ENCODE data around the gene RNF215.
"Not testable (repeated sequence)": the region's sequence is repeated elsewhere in the genome, so short reads cannot be mapped to it uniquely, and the experiment has no call there.

The RNF215 gene

GRCh38 chr22:30411780-30412179, 24.6 kb upstream of the RNF215 start:
- CTCF ChIA-PET, result no interaction called here
- POLR2A ChIA-PET, result interaction anchor here (1.1 to 6.5 kb wide), 3 partner anchors 10 to 15 kb away, joined by 3 to 40 read pairs (median 9); no protein-coding TSS in a partner anchor
- TF ChIP-seq FOXK2 (IDR thresholded peaks at IDR 0.05) (no peak), TARDBP (IDR thresholded peaks at IDR 0.05) (no peak)
- no peak for DNase-seq (ENCODE audit: extremely low spot score)

GRCh38 chr22:30408388-30409102, 21.3 kb upstream of the RNF215 start:
- TF ChIP-seq FOXA1 (IDR thresholded peaks at IDR 0.05), result no peak
- TF ChIP-seq LEF1 (IDR thresholded peaks at IDR 0.05; ENCODE audit: borderline replicate concordance), result no peak
- TF ChIP-seq TARDBP (IDR thresholded peaks at IDR 0.05), result no peak
- TF ChIP-seq PKNOX1 (IDR thresholded peaks at IDR 0.05), result no peak
- TF ChIP-seq L3MBTL2 (conservative IDR thresholded peaks at IDR 0.05), result no peak
- ChIA-PET POLR2A (interaction anchor here (0.6 kb wide), 1 partner anchor 11 kb away, joined by 3 read pairs; no protein-coding TSS in a partner anchor), CTCF (interaction anchor here (0.6 kb wide), 1 partner anchor 16 kb away, joined by 3 read pairs; no protein-coding TSS in a partner anchor)
- no peak for DNase-seq (ENCODE audit: extremely low spot score)

- no peak for DNase-seq (ENCODE audit: extremely low spot score)
- TF ChIP-seq ELF4 (IDR thresholded peaks at IDR 0.05) (no peak), FOXM1 (IDR thresholded peaks at IDR 0.05; ENCODE audit: borderline replicate concordance) (no peak), NFRKB (IDR thresholded peaks at IDR 0.05) (no peak), SP1 (IDR thresholded peaks at IDR 0.05) (no peak), PKNOX1 (IDR thresholded peaks at IDR 0.05) (no peak), SUZ12 (IDR thresholded peaks at IDR 0.05) (no peak), HDGF (IDR thresholded peaks at IDR 0.05; ENCODE audit: borderline replicate concordance) (no peak), CTBP1 (IDR thresholded peaks at IDR 0.05; ENCODE audit: borderline replicate concordance) (no peak), TARDBP (IDR thresholded peaks at IDR 0.05) (no peak), BHLHE40 (IDR thresholded peaks at IDR 0.05; ENCODE audit: borderline replicate concordance) (no peak), FOXK2 (IDR thresholded peaks at IDR 0.05) (no peak), FOXA1 (IDR thresholded peaks at IDR 0.05) (no peak)
- ChIA-PET CTCF (no interaction called here), POLR2A (interaction anchor here (0.8 to 2.1 kb wide), 3 partner anchors 9 to 16 kb away, joined by 3 to 6 read pairs (median 3); partner anchors contain the start of gene SEC14L2)
Observed at GRCh38 chr22:30406400-30406799, 19.2 kb upstream of the RNF215 start.

GRCh38 chr22:30405731-30406130, 18.5 kb upstream of the RNF215 start:
- no peak for TF ChIP-seq BHLHE40 (IDR thresholded peaks at IDR 0.05; ENCODE audit: borderline replicate concordance)
- no peak for TF ChIP-seq ZNF384 (IDR thresholded peaks at IDR 0.05)
- no peak for TF ChIP-seq L3MBTL2 (conservative IDR thresholded peaks at IDR 0.05)
- TF ChIP-seq PKNOX1 (IDR thresholded peaks at IDR 0.05), result no peak
- TF ChIP-seq SP1 (IDR thresholded peaks at IDR 0.05), result no peak
- no peak for TF ChIP-seq ELF4 (IDR thresholded peaks at IDR 0.05)
- no peak for TF ChIP-seq LEF1 (IDR thresholded peaks at IDR 0.05; ENCODE audit: borderline replicate concordance)
- no peak for TF ChIP-seq SUZ12 (IDR thresholded peaks at IDR 0.05)
- no peak for TF ChIP-seq FOXA1 (IDR thresholded peaks at IDR 0.05)
- no peak for TF ChIP-seq FOXK2 (IDR thresholded peaks at IDR 0.05)
- TF ChIP-seq ARNT (IDR thresholded peaks at IDR 0.05), result no peak
- no peak for TF ChIP-seq NFRKB (IDR thresholded peaks at IDR 0.05)
- TF ChIP-seq CTBP1 (IDR thresholded peaks at IDR 0.05; ENCODE audit: borderline replicate concordance), result no peak
- no peak for TF ChIP-seq HDGF (IDR thresholded peaks at IDR 0.05; ENCODE audit: borderline replicate concordance)
- no peak for TF ChIP-seq FOXM1 (IDR thresholded peaks at IDR 0.05; ENCODE audit: borderline replicate concordance)
- ChIA-PET POLR2A (interaction anchor here (0.8 to 2.1 kb wide), 4 partner anchors 8 to 49 kb away, joined by 3 to 6 read pairs (median 3); partner anchors contain the start of genes CCDC157, SEC14L2 and SF3A1), CTCF (interaction anchor here (1.0 kb wide), 1 partner anchor 18 kb away, joined by 3 read pairs; no protein-coding TSS in a partner anchor)
- no peak for DNase-seq (ENCODE audit: extremely low spot score)

GRCh38 chr22:30404307-30404706, 17.1 kb upstream of the RNF215 start:
- POLR2A ChIA-PET, result interaction anchor here (0.6 to 0.7 kb wide), 2 partner anchors 9 to 19 kb away, joined by 3 read pairs; no protein-coding TSS in a partner anchor

GRCh38 chr22:30402766-30403104, 15.5 kb upstream of the RNF215 start:
- ChIA-PET POLR2A (interaction anchor here (1.2 to 2.0 kb wide), 4 partner anchors 15 to 23 kb away, joined by 3 to 15 read pairs (median 4); partner anchors contain the start of genes MTFP1 and RNF215), CTCF (interaction anchor here (0.7 to 1.3 kb wide), 2 partner anchors 14 to 20 kb away, joined by 3 to 4 read pairs; no protein-coding TSS in a partner anchor)
- DNase-seq (ENCODE audit: extremely low spot score), result not testable (repeated sequence)

More at GRCh38 chr22:30404307-30404706, 17.1 kb upstream of the RNF215 start:
- CTCF ChIA-PET, result interaction anchor here (1.2 kb wide), 1 partner anchor 17 kb away, joined by 3 read pairs; no protein-coding TSS in a partner anchor
- TF ChIP-seq PKNOX1 (IDR thresholded peaks at IDR 0.05), result no peak
- TF ChIP-seq L3MBTL2 (conservative IDR thresholded peaks at IDR 0.05), result no peak
- no peak for TF ChIP-seq BHLHE40 (IDR thresholded peaks at IDR 0.05; ENCODE audit: borderline replicate concordance)
- TF ChIP-seq FOXM1 (IDR thresholded peaks at IDR 0.05; ENCODE audit: borderline replicate concordance), result no peak
- no peak for TF ChIP-seq TARDBP (IDR thresholded peaks at IDR 0.05)
- no peak for TF ChIP-seq NFRKB (IDR thresholded peaks at IDR 0.05)
- TF ChIP-seq LEF1 (IDR thresholded peaks at IDR 0.05; ENCODE audit: borderline replicate concordance), result no peak
- no peak for DNase-seq (ENCODE audit: extremely low spot score)

Data from HEK293T (cell line).